GM12874 (cell line): ENCODE results near the gene TEX9.

Experiments used
- TF ChIP-seq, protein P1 (sequence below): IDR thresholded peaks from 2 replicates; pipeline ENCODE4 v1.5.1; 2011; ENCODE audit warnings: low read depth, mild to moderate bottlenecking, control low read depth, low read length, moderate library complexity; ENCODE audit not compliant: insufficient read depth

The TEX9 gene

DNA sequence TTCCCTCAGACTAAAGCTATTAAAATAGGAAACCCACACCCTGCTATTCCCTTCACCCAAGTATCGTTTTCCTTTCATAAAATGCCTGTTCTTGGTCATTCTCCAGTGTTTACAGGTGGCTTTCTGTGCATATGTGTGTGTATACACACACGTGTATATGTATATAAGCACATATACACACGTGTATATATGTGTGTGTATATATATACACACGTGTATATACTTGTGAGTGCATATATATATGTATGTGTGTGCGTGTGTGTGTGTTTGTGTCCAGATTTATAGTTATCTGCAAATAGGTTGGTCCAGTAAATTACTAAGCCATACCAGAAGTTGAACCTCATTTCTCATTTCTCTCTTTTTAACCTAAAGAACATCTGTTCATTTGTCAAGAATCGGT is 15.7 kb upstream of the TEX9 start:
- TF ChIP-seq, protein P1, sequence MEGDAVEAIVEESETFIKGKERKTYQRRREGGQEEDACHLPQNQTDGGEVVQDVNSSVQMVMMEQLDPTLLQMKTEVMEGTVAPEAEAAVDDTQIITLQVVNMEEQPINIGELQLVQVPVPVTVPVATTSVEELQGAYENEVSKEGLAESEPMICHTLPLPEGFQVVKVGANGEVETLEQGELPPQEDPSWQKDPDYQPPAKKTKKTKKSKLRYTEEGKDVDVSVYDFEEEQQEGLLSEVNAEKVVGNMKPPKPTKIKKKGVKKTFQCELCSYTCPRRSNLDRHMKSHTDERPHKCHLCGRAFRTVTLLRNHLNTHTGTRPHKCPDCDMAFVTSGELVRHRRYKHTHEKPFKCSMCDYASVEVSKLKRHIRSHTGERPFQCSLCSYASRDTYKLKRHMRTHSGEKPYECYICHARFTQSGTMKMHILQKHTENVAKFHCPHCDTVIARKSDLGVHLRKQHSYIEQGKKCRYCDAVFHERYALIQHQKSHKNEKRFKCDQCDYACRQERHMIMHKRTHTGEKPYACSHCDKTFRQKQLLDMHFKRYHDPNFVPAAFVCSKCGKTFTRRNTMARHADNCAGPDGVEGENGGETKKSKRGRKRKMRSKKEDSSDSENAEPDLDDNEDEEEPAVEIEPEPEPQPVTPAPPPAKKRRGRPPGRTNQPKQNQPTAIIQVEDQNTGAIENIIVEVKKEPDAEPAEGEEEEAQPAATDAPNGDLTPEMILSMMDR, result no peak

DNA sequence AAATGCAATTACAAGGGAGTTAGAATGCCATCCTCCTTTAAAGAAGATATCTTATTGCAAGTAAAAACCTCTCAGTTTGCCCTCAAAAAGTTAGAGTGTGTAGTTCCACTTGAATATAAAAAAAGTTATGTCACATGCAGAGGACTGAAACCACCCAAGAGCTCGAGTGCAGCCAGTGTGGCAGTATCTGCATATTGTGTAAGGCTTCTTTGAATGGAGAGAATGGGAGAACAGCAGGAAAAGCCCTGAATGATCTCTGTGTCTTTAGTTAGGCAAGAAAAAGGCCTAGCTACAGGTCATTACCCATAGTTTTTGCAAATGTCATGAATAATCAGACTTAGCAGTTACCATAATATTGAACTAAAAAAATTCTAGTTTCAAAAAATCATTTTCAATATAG is 13.9 kb upstream of the TEX9 start:
- TF ChIP-seq, protein P1, result no peak

GRCh38 chr15:56351957-56352506 is 13.2 kb upstream of the TEX9 start:
- TF ChIP-seq, protein P1, result no peak

- TF ChIP-seq, protein P1, result no peak
Measured at GRCh38 chr15:56353119-56353518, 12.1 kb upstream of the TEX9 start.

- TF ChIP-seq, protein P1, result no peak
Measured at GRCh38 chr15:56353740-56354139, 11.5 kb upstream of the TEX9 start.

DNA sequence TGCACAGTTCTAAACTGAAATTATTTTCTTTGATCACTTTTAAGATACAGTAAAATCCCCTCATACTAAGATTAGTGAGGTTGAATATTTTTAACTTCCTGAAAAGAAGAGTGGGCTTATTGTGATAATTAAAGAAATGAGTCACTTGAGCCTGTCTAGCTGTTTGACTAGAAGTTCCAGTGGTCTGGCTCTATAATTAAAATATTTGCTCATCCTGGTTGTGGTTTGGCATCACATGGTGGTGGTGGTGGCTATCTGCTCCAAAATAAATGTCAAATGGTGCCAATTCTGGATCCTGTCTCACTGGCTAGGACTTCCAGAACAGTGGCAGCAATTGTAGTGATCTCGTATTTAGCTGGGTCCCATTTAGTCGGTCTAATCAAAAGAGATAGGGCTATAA is 8.6 kb upstream of the TEX9 start:
- TF ChIP-seq, protein P1, result no peak

DNA sequence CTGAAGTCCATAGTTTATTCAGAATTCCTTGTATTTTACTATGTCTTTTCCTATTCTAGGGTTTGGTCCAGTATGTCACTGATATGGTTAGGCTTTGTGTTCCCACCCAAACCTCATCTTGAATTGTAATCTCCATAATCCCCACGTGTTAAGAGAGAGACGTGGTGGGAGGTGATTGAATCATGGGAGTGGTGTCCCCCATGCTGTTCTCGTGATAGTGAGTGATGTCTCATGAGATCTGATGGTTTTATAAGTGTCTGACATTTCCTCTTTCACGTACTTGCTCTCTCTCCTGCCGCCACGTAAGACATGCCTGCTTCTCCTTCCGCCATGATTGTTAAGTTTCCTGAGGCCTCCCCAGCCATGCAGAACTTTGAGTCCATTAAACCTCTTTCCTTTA is 6.6 kb upstream of the TEX9 start:
- TF ChIP-seq, protein P1, result no peak

DNA sequence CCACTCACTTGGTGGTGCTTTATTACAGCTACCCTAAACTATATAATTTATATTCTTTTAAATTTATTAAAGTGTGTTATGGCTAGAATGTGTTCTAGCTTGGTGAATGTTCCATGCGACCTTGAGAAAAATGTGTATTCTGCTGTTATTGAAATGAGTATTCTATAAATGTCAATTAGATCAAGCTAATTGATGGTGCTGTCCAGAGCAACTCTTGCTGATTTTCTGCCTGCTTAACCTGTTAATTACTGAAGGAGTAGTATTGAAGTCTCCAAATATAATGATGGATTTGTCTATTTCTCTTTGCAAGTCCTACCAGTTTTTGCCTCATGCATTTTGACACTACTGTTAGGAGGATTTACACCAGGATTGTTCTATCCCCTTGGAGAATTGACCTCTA is 3.2 kb upstream of the TEX9 start:
- TF ChIP-seq, protein P1, result no peak
